Liver (tissue), 9 donors: ENCODE data around the gene SFMBT2. TPM values are rescaled to one million over a fixed set of nuclear protein-coding genes. Genes with fewer than 3 reads are reported as not detected.

Experiments
- DNase-seq: peaks from one replicate; pipeline ENCODE4 v3.0.0-alpha.2; 2017; ENCODE audit warnings: low spot score
- H3K27ac ChIP-seq, 2 donors: one replicate each; pipeline ENCODE4 v1.7.0; 2013; ENCODE audit warnings: inconsistent platforms in 2 of 2, low read length in 2 of 2, control low read depth in 1 of 2, low read depth in 1 of 2, mild to moderate bottlenecking in 1 of 2
- H3K27me3 ChIP-seq, 4 donors: one replicate each; pipeline versions ENCODE4 v1.6.1 to v1.7.0; 2013; ENCODE audit warnings: low read length in 3 of 4, inconsistent platforms in 1 of 4, mild to moderate bottlenecking in 1 of 4, moderate library complexity in 1 of 4; ENCODE audit not compliant: control insufficient read depth in 4 of 4, insufficient read depth in 4 of 4
- H3K36me3 ChIP-seq, 4 donors: one replicate each; pipeline versions ENCODE4 v1.6.1 to v1.7.0; 2013; ENCODE audit warnings: low read length in 3 of 4, mild to moderate bottlenecking in 3 of 4, low read depth in 1 of 4, moderate library complexity in 1 of 4; ENCODE audit not compliant: control insufficient read depth in 4 of 4, insufficient read depth in 3 of 4
- H3K4me1 ChIP-seq, 4 donors: one replicate each; pipeline versions ENCODE4 v1.6.1 to v1.7.0; 2013; ENCODE audit warnings: low read length in 3 of 4, mild to moderate bottlenecking in 3 of 4, moderate library complexity in 1 of 4; ENCODE audit not compliant: control insufficient read depth in 4 of 4, insufficient read depth in 4 of 4
- H3K4me3 ChIP-seq, 3 donors: one replicate each; pipeline versions ENCODE4 v1.6.1 to v1.7.0; 2013; ENCODE audit warnings: low read length in 3 of 3, control low read depth in 1 of 3, low read depth in 1 of 3, mild to moderate bottlenecking in 1 of 3
- H3K9ac ChIP-seq, 2 donors: one replicate each; pipeline ENCODE4 v1.7.0; 2013; ENCODE audit warnings: low read length in 2 of 2, mild to moderate bottlenecking in 2 of 2, moderate library complexity in 2 of 2, control low read depth in 1 of 2, low read depth in 1 of 2
- H3K9me3 ChIP-seq, 4 donors: one replicate each; pipeline versions ENCODE4 v1.6.1 to v1.7.0; 2013; ENCODE audit warnings: low read length in 3 of 4; ENCODE audit not compliant: control insufficient read depth in 4 of 4
- CTCF ChIP-seq: fragments of 150-350 bp; IDR thresholded peaks from 2 replicates; pipeline ENCODE4 v1.5.1; 2017; ENCODE audit warnings: improper control_type of control experiment, low read depth, low read length; ENCODE audit not compliant: missing input control
- EGR1 ChIP-seq, 2 donors: IDR thresholded peaks; 2 replicates each; pipeline ENCODE4 v1.6.1; 2016 to 2018; ENCODE audit warnings: antibody characterized with exemption in 2 of 2, low read depth in 2 of 2
- FOXA1 ChIP-seq: IDR thresholded peaks from 2 replicates; pipeline ENCODE4 v1.6.1; 2016; ENCODE audit warnings: antibody characterized with exemption
- FOXA2 ChIP-seq: IDR thresholded peaks from 2 replicates; pipeline ENCODE4 v1.6.1; 2016; ENCODE audit warnings: antibody characterized with exemption
- GABPA ChIP-seq, 2 donors: IDR thresholded peaks in 1 of 2; conservative IDR thresholded peaks in 1 of 2; 2 replicates each; pipeline ENCODE4 v1.6.1; 2016; ENCODE audit warnings: antibody characterized with exemption in 2 of 2, mild to moderate bottlenecking in 1 of 2, moderate library complexity in 1 of 2
- HNF4A ChIP-seq, 2 donors: conservative IDR thresholded peaks; 2 replicates each; pipeline ENCODE4 v1.6.1; 2016; ENCODE audit warnings: antibody characterized with exemption in 2 of 2, mild to moderate bottlenecking in 2 of 2
- JUND ChIP-seq, 2 donors: IDR thresholded peaks; 2 replicates each; pipeline ENCODE4 v1.6.1; 2016; ENCODE audit warnings: antibody characterized with exemption in 2 of 2
- NR2F2 ChIP-seq: IDR thresholded peaks from 2 replicates; pipeline ENCODE4 v1.6.1; 2016; ENCODE audit warnings: antibody characterized with exemption
- RAD21 ChIP-seq, 2 donors: IDR thresholded peaks; 2 replicates each; pipeline ENCODE4 v1.6.1; 2016; ENCODE audit warnings: antibody characterized with exemption in 2 of 2, mild to moderate bottlenecking in 2 of 2
- REST ChIP-seq: IDR thresholded peaks from 2 replicates; pipeline ENCODE4 v1.6.1; 2016; ENCODE audit warnings: antibody characterized with exemption, mild to moderate bottlenecking
- RXRA ChIP-seq, 2 donors: IDR thresholded peaks; 2 replicates each; pipeline ENCODE4 v1.6.1; 2017 to 2018; ENCODE audit warnings: antibody characterized with exemption in 2 of 2, mild to moderate bottlenecking in 1 of 2
- SP1 ChIP-seq: IDR thresholded peaks from 2 replicates; pipeline ENCODE4 v1.6.1; 2018; ENCODE audit warnings: antibody characterized with exemption, mild to moderate bottlenecking
- TAF1 ChIP-seq: conservative IDR thresholded peaks from 2 replicates; pipeline ENCODE4 v1.6.1; 2016; ENCODE audit warnings: antibody characterized with exemption, mild to moderate bottlenecking
- YY1 ChIP-seq: IDR thresholded peaks from 2 replicates; pipeline ENCODE4 v1.6.1; 2016; ENCODE audit warnings: antibody characterized with exemption, mild to moderate bottlenecking
- ZBTB33 ChIP-seq: IDR thresholded peaks from 2 replicates; pipeline ENCODE4 v1.6.1; 2016; ENCODE audit warnings: antibody characterized with exemption
- WGBS: extraction: QIAGEN DNeasy Blood & Tissue Kit; methylation state at CpG from one replicate; pipeline ENCODE4 v1.1.7; 2013; 5-methylcytosine and 5-hydroxymethylcytosine counted together
- polyA plus RNA-seq, 2 donors: library from polyadenylated mRNA; stranded (reverse) in 1 of 2; unstranded in 1 of 2; fragments of 200-250 nt in 1 of 2; fragments of >200 nt in 1 of 2; fragmentation: Nextera tagmentation in 1 of 2; extraction: Ambion mirVana in 1 of 2; gene quantifications; one replicate each; pipeline versions ENCODE4 v1.2.1 to v1.2.3, GENCODE V29; 2013 to 2015
- total RNA-seq, 2 donors: library from RNA; depleted of rRNA; stranded (reverse); fragments of >200 nt; gene quantifications; one replicate each; pipeline ENCODE4 v1.2.3, GENCODE V29; 2014
- TF ChIP-seq, protein P1 (sequence below): IDR thresholded peaks from 2 replicates; pipeline ENCODE4 v1.6.1; 2016; ENCODE audit warnings: antibody characterized with exemption
- TF ChIP-seq, protein P2 (sequence below): IDR thresholded peaks from 2 replicates; pipeline ENCODE4 v1.6.1; 2016; ENCODE audit warnings: antibody characterized with exemption
- donor health status: healthy.
- donor health status: healthy.
- donor health status: healthy.
- donor health status: healthy.
- donor health status: healthy.

SFMBT2 gene
- total and polyA plus RNA-seq, 4 donors = 0.46 to 2.8 (median 1.5) TPM

- Histone ChIP-seq H3K4me3 (no peak overlapping the region), H3K9me3 (no peaks in the 10 kb centered on the region), H3K4me1 (no peaks in the 10 kb centered on the region), H3K36me3 (no peaks in the 10 kb centered on the region), H3K9ac (no peak overlapping the region), H3K27ac (no peak overlapping the region), H3K27me3 (no peaks in the 10 kb centered on the region)
- WGBS = 52% methylated on average over 4 of the region's 4 CpGs
- no peak for DNase-seq
- no peak for TF ChIP-seq JUND (IDR thresholded peaks at IDR 0.05)
- TF ChIP-seq HNF4A (conservative IDR thresholded peaks at IDR 0.05) = no peak
- TF ChIP-seq, protein P1, sequence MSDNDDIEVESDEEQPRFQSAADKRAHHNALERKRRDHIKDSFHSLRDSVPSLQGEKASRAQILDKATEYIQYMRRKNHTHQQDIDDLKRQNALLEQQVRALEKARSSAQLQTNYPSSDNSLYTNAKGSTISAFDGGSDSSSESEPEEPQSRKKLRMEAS = no peak
These were observed 259.3 kb downstream of the SFMBT2 start for GRCh38 chr10:7151538-7151937.

GRCh38 chr10:7150349-7150748 lies 260.5 kb downstream of the SFMBT2 start:
- H3K9ac ChIP-seq = no peak overlapping the region
- no peak for TF ChIP-seq SP1
- WGBS = 87% methylated on average over 4 of the region's 4 CpGs

DNA sequence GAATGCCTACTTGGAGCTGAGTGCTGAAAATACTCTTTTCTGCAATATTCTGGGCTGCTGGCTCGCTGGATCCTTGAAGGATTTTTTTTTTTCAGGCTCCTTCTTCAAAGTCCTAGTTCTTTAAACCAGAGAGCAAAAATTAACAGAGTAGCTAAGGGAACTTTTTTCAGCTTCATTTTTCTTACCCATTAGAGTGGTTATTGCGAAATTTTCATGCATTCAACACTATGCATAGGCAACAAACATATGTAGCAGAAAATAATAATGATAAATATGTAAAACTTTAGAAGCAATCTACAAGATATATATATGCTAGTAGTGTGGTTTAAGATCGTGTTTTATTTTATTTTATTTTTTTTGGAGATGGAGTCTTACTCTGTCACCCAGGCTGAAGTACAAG lies 264.6 kb downstream of the SFMBT2 start:
- WGBS = 85% methylated on average over 3 of the region's 3 CpGs

More at GRCh38 chr10:7150349-7150748, 260.5 kb downstream of the SFMBT2 start:
- no peaks in the 10 kb centered on the region for H3K4me1 ChIP-seq
- no peak overlapping the region for H3K4me3 ChIP-seq
- no peaks in the 10 kb centered on the region for H3K9me3 ChIP-seq
- no peaks in the 10 kb centered on the region for H3K36me3 ChIP-seq
- no peak for DNase-seq
- H3K27ac ChIP-seq = no peak overlapping the region
- no peaks in the 10 kb centered on the region for H3K27me3 ChIP-seq

More for the DNA sequence above, 264.6 kb downstream of the SFMBT2 start:
- Histone ChIP-seq H3K4me3 (no peak overlapping the region), H3K36me3 (no peaks in the 10 kb centered on the region), H3K9ac (no peak overlapping the region), H3K9me3 (peaks cover 0 to 3% (median 0%) of the 10 kb centered on the region in 4 donors), H3K4me1 (no peaks in the 10 kb centered on the region), H3K27me3 (no peaks in the 10 kb centered on the region), H3K27ac (no peak overlapping the region)
- no peak for DNase-seq
- no peak for TF ChIP-seq FOXA1
- TF ChIP-seq ZBTB33 = no peak
- no peak for TF ChIP-seq RXRA (IDR thresholded peaks at IDR 0.05)
- no peak for TF ChIP-seq EGR1 (IDR thresholded peaks at IDR 0.05; ENCODE audit: low read depth in 2 of 2)
- no peak for TF ChIP-seq TAF1
- no peak for TF ChIP-seq CTCF
- TF ChIP-seq, protein P2, sequence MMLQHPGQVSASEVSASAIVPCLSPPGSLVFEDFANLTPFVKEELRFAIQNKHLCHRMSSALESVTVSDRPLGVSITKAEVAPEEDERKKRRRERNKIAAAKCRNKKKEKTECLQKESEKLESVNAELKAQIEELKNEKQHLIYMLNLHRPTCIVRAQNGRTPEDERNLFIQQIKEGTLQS = no peak
- no peak for TF ChIP-seq FOXA2
- no peak for TF ChIP-seq SP1
- no peak for TF ChIP-seq YY1
- TF ChIP-seq JUND (IDR thresholded peaks at IDR 0.05) = no peak
- TF ChIP-seq GABPA (IDR thresholded peaks at IDR 0.05 in 1 of 2, conservative IDR thresholded peaks at IDR 0.05 in 1 of 2) = no peak
- TF ChIP-seq, protein P1 = no peak
- no peak for TF ChIP-seq RAD21 (IDR thresholded peaks at IDR 0.05)
- no peak for TF ChIP-seq NR2F2
- TF ChIP-seq HNF4A (conservative IDR thresholded peaks at IDR 0.05) = no peak
- TF ChIP-seq REST = no peak
